CD4-positive, alpha-beta memory T cell (primary cell): ENCODE results near the gene GRIFIN. TPM values are rescaled to one million over a fixed set of nuclear protein-coding genes. Genes with fewer than 3 reads are reported as not detected.

Experiments
- CTCF ChIA-PET: fragments of 350-600 bp; sonication (Branson Sonifier 250); formaldehyde crosslinking; loops from one replicate; lab custom pipeline; 2021; ENCODE audit warnings: inconsistent platforms; ENCODE audit not compliant: partially characterized antibody; lab: Charles Lee
- POLR2A ChIA-PET: fragments of 350-600 bp; sonication (Branson Sonifier 250); formaldehyde crosslinking; loops from one replicate; lab custom pipeline; 2021; ENCODE audit not compliant: partially characterized antibody; lab: Charles Lee
- DNase-seq, 5 donors: peaks; one replicate each; pipeline versions ENCODE4 v3.0.0 to v3.0.0-alpha.2; 2020 to 2022; ENCODE audit warnings: mixed read lengths in 1 of 5
- H3K27ac ChIP-seq: one replicate; pipeline ENCODE4 v1.7.0; 2013; ENCODE audit warnings: low read depth, low read length
- H3K27me3 ChIP-seq: 2 replicates; pipeline ENCODE4 v1.7.0; 2013; ENCODE audit warnings: mild to moderate bottlenecking, low read length, moderate library complexity; ENCODE audit not compliant: insufficient read depth
- H3K36me3 ChIP-seq: 2 replicates; pipeline ENCODE4 v1.7.0; 2013; ENCODE audit warnings: mild to moderate bottlenecking, low read length, moderate library complexity; ENCODE audit not compliant: insufficient read depth
- H3K4me1 ChIP-seq: 2 replicates; pipeline ENCODE4 v1.7.0; 2013; ENCODE audit warnings: mild to moderate bottlenecking, low read length, moderate library complexity; ENCODE audit not compliant: insufficient read depth
- H3K4me3 ChIP-seq, 2 donors: one replicate each; pipeline ENCODE4 v1.7.0; 2013; ENCODE audit warnings: low read length in 2 of 2, mild to moderate bottlenecking in 1 of 2
- H3K9me3 ChIP-seq, 2 donors: one replicate each; pipeline ENCODE4 v1.7.0; 2013; ENCODE audit warnings: low read length in 2 of 2, control low read depth in 1 of 2; ENCODE audit not compliant: control insufficient read depth in 1 of 2
- H3K27ac Mint-ChIP-seq, 7 donors: one replicate each; pipeline ENCODE4 v1.8.0; 2020 to 2021; ENCODE audit warnings: mixed read lengths in 7 of 7, mild to moderate bottlenecking in 6 of 7, inconsistent platforms in 3 of 7, moderate library complexity in 3 of 7
- H3K27me3 Mint-ChIP-seq, 2 donors: one replicate each; pipeline ENCODE4 v1.8.0; 2020 to 2021; ENCODE audit warnings: mixed read lengths in 2 of 2
- H3K36me3 Mint-ChIP-seq, 2 donors: one replicate each; pipeline ENCODE4 v1.8.0; 2020 to 2021; ENCODE audit warnings: mixed read lengths in 2 of 2, inconsistent platforms in 1 of 2, mild to moderate bottlenecking in 1 of 2
- H3K4me1 Mint-ChIP-seq, 4 donors: one replicate each; pipeline ENCODE4 v1.8.0; 2020 to 2021; ENCODE audit warnings: mixed read lengths in 4 of 4, mild to moderate bottlenecking in 1 of 4
- H3K4me3 Mint-ChIP-seq, 8 donors: one replicate each; pipeline ENCODE4 v1.8.0; 2020 to 2021; ENCODE audit warnings: mixed read lengths in 8 of 8, mild to moderate bottlenecking in 7 of 8, moderate library complexity in 6 of 8, inconsistent platforms in 3 of 8
- H3K9me3 Mint-ChIP-seq, 8 donors: one replicate each; pipeline ENCODE4 v1.8.0; 2020 to 2021; ENCODE audit warnings: mixed read lengths in 8 of 8, mild to moderate bottlenecking in 5 of 8, inconsistent platforms in 3 of 8, moderate library complexity in 1 of 8
- intact Hi-C: fragments of 100-400 bp; cut with micrococcal nuclease; formaldehyde crosslinking; loops from one replicate; pipeline ENCODE4 v1.15.1; 2023
- polyA plus RNA-seq, 2 donors: library from polyadenylated mRNA; unstranded; fragments of 300-500 nt; fragmentation: Illumina TruSeq; gene quantifications; one replicate each; pipeline ENCODE4 v1.2.3, GENCODE V29; 2021
- total RNA-seq, 2 experiments: library from RNA; stranded (reverse); gene quantifications; one replicate each; pipeline ENCODE4 v1.2.3, GENCODE V29; 2021

The GRIFIN gene
- total and polyA plus RNA-seq, 4 experiments from 2014 or later, result not detected

DNA sequence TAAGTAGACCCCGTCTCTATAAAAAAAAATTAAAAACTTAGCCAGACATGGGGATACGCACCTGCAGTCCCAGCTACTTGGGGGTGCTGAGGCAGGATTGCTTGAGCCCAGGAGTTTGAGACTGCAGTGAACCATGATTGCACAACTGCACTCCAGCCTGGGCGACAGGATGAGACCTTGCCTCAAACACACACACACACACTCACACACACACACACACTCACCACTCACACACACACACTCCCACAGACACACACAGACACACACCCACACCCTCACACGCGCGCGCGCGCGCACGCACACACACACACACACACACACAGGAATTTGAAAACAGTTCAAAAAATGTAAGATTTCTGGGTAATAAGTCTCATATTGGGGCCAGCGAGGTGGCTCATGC lies 8.7 kb upstream of the GRIFIN start:
- Histone ChIP-seq H3K9me3 (no peaks in the 10 kb centered on the region), H3K36me3 (no peaks in the 10 kb centered on the region), H3K27me3 (no peaks in the 10 kb centered on the region), H3K27ac (no peak overlapping the region), H3K4me1 (no peaks in the 10 kb centered on the region), H3K4me3 (no peak overlapping the region)
- H3K9me3 Mint-ChIP-seq, result peaks cover 0 to 7% (median 5%) of the 10 kb centered on the region in 8 donors
- CTCF ChIA-PET, result no interaction called here
- peaks cover 0 to 9% (median under 1%) of the 10 kb centered on the region in 4 donors for H3K4me1 Mint-ChIP-seq
- H3K4me3 Mint-ChIP-seq, result no peak overlapping the region
- DNase-seq, result no peak
- POLR2A ChIA-PET, result interaction anchor here (0.6 kb wide), 1 partner anchor 81 kb away, joined by 3 read pairs; no protein-coding TSS in a partner anchor
- H3K27me3 Mint-ChIP-seq, result peaks cover 0 to 2% of the 10 kb centered on the region in 2 donors
- no peaks in the 10 kb centered on the region for H3K36me3 Mint-ChIP-seq
- no peak overlapping the region for H3K27ac Mint-ChIP-seq
- intact Hi-C loops, result no loop called here

DNA sequence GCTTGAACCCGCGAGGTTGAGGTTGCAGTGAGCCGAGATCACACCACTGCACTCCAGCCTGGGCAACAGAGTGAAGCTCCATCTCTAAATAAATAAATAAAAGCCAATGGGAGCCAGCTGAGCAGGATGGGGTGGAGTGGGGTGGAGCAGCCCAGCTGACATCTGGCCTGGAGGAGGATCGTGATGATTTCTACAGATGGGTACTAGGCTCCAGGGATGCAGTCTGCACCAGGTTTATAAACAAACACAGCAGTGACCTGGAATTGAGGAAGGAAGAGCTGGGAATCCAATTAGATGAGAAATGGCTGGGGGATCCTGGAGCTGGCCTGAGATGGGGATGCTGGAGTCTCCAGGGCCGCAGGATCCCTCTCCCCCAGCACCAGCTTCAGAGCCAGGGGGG lies 7.3 kb upstream of the GRIFIN start:
- Histone ChIP-seq H3K36me3 (no peaks in the 10 kb centered on the region), H3K9me3 (no peaks in the 10 kb centered on the region), H3K27ac (no peak overlapping the region), H3K4me3 (no peak overlapping the region), H3K27me3 (no peaks in the 10 kb centered on the region), H3K4me1 (no peaks in the 10 kb centered on the region)
- Mint-ChIP-seq H3K36me3 (no peaks in the 10 kb centered on the region), H3K4me3 (no peak overlapping the region), H3K27ac (no peak overlapping the region), H3K27me3 (no peaks in the 10 kb centered on the region), H3K9me3 (peaks cover 0 to 7% (median 5%) of the 10 kb centered on the region in 8 donors), H3K4me1 (peaks cover 0 to 1% (median 0%) of the 10 kb centered on the region in 4 donors)
- CTCF ChIA-PET, result interaction anchor here (1.0 to 2.1 kb wide), 4 partner anchors 18 to 226 kb away, joined by 3 to 7 read pairs (median 3); no protein-coding TSS in a partner anchor
- DNase-seq, result no peak
- intact Hi-C loops, result no loop called here
- POLR2A ChIA-PET, result no interaction called here

DNA sequence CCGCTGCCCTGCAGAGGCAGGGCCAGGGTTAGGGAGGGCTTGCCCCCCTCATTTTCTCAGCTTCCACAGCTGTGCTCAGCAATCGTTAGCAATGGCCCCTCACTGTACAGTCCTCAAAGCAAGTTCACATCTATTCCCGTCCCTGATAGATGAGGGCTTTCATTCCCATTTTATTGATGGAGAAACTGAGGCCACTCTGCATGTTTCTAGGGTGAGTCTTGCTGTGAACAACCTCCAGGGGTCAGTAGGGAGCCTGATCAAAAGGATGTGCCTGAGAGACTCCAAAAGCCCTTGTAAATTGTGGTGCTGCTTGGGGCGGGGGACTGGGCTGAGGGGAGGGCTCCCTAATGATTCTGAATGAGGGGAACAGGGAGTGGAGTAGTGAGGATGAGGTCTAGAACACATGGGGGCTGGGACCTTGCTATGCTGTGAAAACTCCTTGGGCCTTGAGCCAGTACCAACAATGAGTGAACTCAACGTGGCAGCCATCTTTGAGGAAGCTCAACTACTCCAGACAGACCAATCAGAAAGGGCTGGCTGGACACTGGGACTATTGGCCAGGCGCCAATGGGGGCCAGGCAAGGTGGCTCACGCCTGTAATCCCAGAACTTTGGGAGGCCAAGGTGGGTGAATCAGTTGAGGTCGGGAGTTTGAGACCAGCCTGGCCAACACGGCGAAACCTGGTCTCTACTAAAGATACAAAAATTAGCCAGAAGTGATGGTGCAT lies 6.7 kb upstream of the GRIFIN start:
- Mint-ChIP-seq H3K36me3 (no peaks in the 10 kb centered on the region), H3K27me3 (no peaks in the 10 kb centered on the region), H3K27ac (no peak overlapping the region), H3K9me3 (peaks cover 0 to 7% (median 5%) of the 10 kb centered on the region in 8 donors), H3K4me1 (no peaks in the 10 kb centered on the region), H3K4me3 (no peak overlapping the region)
- Histone ChIP-seq H3K27ac (no peak overlapping the region), H3K27me3 (no peaks in the 10 kb centered on the region), H3K4me3 (no peak overlapping the region), H3K9me3 (no peaks in the 10 kb centered on the region), H3K36me3 (no peaks in the 10 kb centered on the region), H3K4me1 (peaks cover 4% of the 10 kb centered on the region)
- POLR2A ChIA-PET, result no interaction called here
- CTCF ChIA-PET, result interaction anchor here (1.0 to 2.1 kb wide), 4 partner anchors 19 to 227 kb away, joined by 3 to 7 read pairs (median 3); no protein-coding TSS in a partner anchor
- intact Hi-C loops, result no loop called here
- no peak for DNase-seq

DNA sequence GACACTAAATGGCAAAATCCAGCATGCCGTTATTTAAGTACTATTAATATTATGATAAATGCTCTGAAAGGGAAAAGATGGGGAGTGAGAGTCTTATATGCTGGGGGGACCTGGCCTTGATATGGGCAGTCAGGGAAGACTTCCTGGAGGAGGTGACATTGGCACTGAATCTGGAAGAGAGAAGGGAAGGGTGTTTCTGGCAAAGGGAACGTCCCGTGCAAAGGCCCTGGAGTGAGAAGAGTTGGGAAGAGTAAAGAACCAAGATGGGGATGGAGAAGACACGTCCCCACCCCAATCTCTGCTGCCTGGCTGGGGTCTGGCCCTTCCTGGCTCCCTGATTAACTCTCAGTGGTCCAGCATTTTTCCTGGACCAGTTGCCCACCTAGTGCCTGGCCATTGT lies 5.0 kb upstream of the GRIFIN start:
- no peak overlapping the region for H3K4me3 ChIP-seq
- peaks cover 13% of the 10 kb centered on the region for H3K4me1 ChIP-seq
- ChIA-PET CTCF (interaction anchor here (1.4 to 4.9 kb wide), 2 partner anchors 78 to 229 kb away, joined by 3 to 21 read pairs; partner anchors contain the start of gene IQCE), POLR2A (no interaction called here)
- no peaks in the 10 kb centered on the region for H3K36me3 ChIP-seq
- no peaks in the 10 kb centered on the region for H3K27me3 Mint-ChIP-seq
- intact Hi-C loops, result no loop called here
- no peak overlapping the region for H3K4me3 Mint-ChIP-seq
- peaks cover 0 to 4% (median 0%) of the 10 kb centered on the region in 4 donors for H3K4me1 Mint-ChIP-seq
- H3K27ac ChIP-seq, result no peak overlapping the region
- H3K36me3 Mint-ChIP-seq, result no peaks in the 10 kb centered on the region
- H3K9me3 Mint-ChIP-seq, result peaks cover 0 to 7% (median 5%) of the 10 kb centered on the region in 8 donors
- no peak for DNase-seq
- no peaks in the 10 kb centered on the region for H3K27me3 ChIP-seq
- no peaks in the 10 kb centered on the region for H3K9me3 ChIP-seq
- H3K27ac Mint-ChIP-seq, result no peak overlapping the region

DNA sequence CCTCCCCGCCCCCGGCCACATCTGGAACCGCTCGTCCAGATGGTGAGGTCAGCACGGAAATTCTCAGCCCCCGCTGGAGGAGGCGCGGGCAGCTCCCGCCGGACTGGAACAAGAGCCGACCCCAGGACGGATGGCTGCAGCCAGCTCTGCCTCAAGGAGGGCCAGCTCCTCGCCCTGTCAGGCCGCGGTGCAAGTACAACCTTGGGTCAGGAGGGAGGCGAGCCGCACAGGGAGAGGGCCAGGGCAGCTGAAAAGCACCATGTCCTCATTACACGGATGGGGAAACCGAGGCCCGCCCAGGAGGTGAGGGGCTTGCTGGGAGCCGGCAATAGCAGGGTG lies 3.8 kb upstream of the GRIFIN start:
- H3K27me3 Mint-ChIP-seq, result no peaks in the 10 kb centered on the region
- H3K36me3 Mint-ChIP-seq, result no peaks in the 10 kb centered on the region
- H3K27ac Mint-ChIP-seq, result no peak overlapping the region
- peaks cover 0 to 4% (median 0%) of the 10 kb centered on the region in 4 donors for H3K4me1 Mint-ChIP-seq
- ChIA-PET POLR2A (interaction anchor here (2.3 to 2.6 kb wide), 2 partner anchors 28 to 40 kb away, joined by 8 to 11 read pairs; no protein-coding TSS in a partner anchor), CTCF (interaction anchor here (0.8 to 4.9 kb wide), 5 partner anchors 8 to 239 kb away, joined by 3 to 21 read pairs (median 3); partner anchors contain the start of gene IQCE)
- Histone ChIP-seq H3K4me3 (no peak overlapping the region), H3K36me3 (no peaks in the 10 kb centered on the region), H3K4me1 (peaks cover 13% of the 10 kb centered on the region), H3K27me3 (no peaks in the 10 kb centered on the region), H3K9me3 (no peaks in the 10 kb centered on the region), H3K27ac (no peak overlapping the region)
- no peak for DNase-seq
- no peak overlapping the region for H3K4me3 Mint-ChIP-seq
- H3K9me3 Mint-ChIP-seq, result peaks cover 0 to 7% (median 5%) of the 10 kb centered on the region in 8 donors
- intact Hi-C loops, result no loop called here

DNA sequence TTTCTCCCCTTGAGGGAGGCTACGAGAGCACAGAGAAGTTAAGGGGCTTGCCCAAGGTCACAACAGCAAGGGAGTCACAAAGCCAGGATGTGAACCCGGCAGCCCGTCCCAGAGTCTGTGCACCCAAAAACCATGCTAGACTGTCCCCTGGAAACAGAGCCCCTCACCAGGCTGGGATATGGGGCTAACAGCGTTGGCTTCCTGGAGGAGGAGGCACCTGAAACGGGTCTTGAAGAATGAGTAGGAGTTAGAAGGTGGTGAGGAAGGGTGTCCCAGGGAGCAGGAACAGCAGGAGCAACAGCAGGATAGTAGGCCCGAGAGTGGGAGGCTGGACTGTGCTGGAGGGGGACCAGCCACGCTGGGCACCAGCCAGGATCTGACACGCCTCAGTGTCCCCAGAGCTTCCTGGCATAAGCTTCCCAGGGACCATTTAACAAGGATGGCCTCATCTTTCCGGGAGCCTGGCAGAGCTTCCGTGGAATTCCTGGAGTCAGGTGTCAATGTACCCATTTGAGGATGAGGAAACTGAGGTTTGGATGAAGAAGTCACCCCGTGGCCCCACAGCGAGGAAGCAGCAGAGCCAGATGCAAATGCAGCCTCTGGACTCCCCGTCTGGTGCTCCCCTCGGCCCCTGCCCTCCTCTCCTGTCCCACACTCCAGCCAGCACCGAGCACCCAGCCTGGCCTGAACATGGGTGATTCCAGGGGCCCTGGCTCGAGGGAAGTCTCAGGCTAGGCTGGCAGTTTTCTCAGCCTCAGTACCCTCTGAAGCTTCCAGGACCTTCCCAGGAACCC lies 3.3 kb upstream of the GRIFIN start:
- no peak for DNase-seq
- H3K27ac Mint-ChIP-seq, result peak overlapping the region in 2 of 7 donors; percentile 31 to 35
- ChIA-PET CTCF (interaction anchor here (1.2 to 4.9 kb wide), 3 partner anchors 9 to 239 kb away, joined by 3 to 21 read pairs (median 8); no protein-coding TSS in a partner anchor), POLR2A (interaction anchor here (2.1 to 2.6 kb wide), 3 partner anchors 29 to 51 kb away, joined by 8 to 11 read pairs (median 10); no protein-coding TSS in a partner anchor)
- Histone ChIP-seq H3K4me1 (peaks cover 13% of the 10 kb centered on the region), H3K36me3 (no peaks in the 10 kb centered on the region), H3K27me3 (no peaks in the 10 kb centered on the region), H3K27ac (no peak overlapping the region), H3K4me3 (no peak overlapping the region), H3K9me3 (no peaks in the 10 kb centered on the region)
- intact Hi-C loops, result loop anchor here (5.0 kb wide), 2 partner anchors 43 to 78 kb away; partner anchors contain the start of genes BRAT1 and IQCE
- no peak overlapping the region for H3K4me3 Mint-ChIP-seq
- no peaks in the 10 kb centered on the region for H3K36me3 Mint-ChIP-seq
- peaks cover 0 to 7% (median 5%) of the 10 kb centered on the region in 8 donors for H3K9me3 Mint-ChIP-seq
- no peaks in the 10 kb centered on the region for H3K27me3 Mint-ChIP-seq
- H3K4me1 Mint-ChIP-seq, result peaks cover 0 to 4% (median 0%) of the 10 kb centered on the region in 4 donors
